ENCODE data around the gene CTBP1. TPM values are rescaled to one million over a fixed set of nuclear protein-coding genes. Genes with fewer than 3 reads are reported as not detected.
A peak's percentile ranks its signal among the peaks of the same experiment; 100 is the strongest.

The CTBP1 gene
- total and polyA plus RNA-seq, 7 donors, result 109 to 165 (median 130) TPM

GRCh38 chr4:1206299-1207156, 42.4 kb downstream of the CTBP1 start:
- intact Hi-C loops (cut with DNase I), result no loop called here
- no peak for ATAC-seq
- TF ChIP-seq, protein P1, sequence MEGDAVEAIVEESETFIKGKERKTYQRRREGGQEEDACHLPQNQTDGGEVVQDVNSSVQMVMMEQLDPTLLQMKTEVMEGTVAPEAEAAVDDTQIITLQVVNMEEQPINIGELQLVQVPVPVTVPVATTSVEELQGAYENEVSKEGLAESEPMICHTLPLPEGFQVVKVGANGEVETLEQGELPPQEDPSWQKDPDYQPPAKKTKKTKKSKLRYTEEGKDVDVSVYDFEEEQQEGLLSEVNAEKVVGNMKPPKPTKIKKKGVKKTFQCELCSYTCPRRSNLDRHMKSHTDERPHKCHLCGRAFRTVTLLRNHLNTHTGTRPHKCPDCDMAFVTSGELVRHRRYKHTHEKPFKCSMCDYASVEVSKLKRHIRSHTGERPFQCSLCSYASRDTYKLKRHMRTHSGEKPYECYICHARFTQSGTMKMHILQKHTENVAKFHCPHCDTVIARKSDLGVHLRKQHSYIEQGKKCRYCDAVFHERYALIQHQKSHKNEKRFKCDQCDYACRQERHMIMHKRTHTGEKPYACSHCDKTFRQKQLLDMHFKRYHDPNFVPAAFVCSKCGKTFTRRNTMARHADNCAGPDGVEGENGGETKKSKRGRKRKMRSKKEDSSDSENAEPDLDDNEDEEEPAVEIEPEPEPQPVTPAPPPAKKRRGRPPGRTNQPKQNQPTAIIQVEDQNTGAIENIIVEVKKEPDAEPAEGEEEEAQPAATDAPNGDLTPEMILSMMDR (IDR thresholded peaks at IDR 0.05), result no peak
- Histone ChIP-seq H3K9me3 (no peaks in the 10 kb centered on the region), H3K36me3 (ENCODE audit: insufficient read depth in 1 of 2, low read depth in 1 of 2) (peaks cover 0 to 7% of the 10 kb centered on the region in 2 donors), H3K27me3 (ENCODE audit: insufficient read depth in 3 of 3, low read length in 2 of 3) (no peaks in the 10 kb centered on the region), H3K4me1 (peaks cover 37% of the 10 kb centered on the region), H3K27ac (no peak overlapping the region), H3K4me3 (no peak overlapping the region)
- WGBS, 3 donors, result 85 to 93% (median 90%) methylated on average over 20 to 21 of the region's 21 CpGs
- peak in 1 of 2 donors; percentile 46 for DNase-seq

DNA sequence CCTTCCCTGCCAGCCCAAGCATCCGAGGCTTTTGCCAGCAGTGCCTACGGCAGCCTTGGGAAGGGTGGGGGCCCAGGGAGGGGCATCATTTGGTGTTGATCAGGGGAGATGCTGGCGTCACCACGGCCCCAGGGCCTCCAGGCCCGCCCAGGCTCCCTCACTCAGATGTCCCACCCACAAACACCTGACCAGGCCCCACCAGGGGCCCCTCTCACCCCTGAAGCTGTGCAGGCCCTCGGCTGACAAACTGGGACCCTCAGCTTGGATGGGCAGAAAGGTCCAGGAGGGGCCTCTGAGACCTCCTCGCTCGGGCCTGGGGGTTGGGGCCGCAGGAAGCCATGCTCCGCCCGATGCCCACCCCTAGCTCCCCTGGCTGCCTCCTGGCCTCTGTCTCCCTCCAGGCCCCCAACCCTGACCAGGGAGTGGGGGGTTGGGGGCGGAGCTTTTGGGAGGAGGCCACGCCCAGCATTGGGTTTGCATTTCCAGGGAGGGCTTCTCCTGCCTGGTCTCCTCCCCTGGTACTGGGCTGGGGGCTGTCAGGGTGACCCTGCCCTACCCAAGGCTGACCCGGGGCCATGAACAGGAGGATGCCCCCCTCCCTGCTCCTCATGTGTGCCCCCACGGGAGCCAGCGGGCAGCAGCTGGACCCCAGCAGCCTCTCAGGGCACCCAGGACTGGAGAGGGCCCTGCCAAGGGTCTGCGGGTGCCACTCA, 43.2 kb downstream of the CTBP1 start:
- H3K4me1 ChIP-seq, result peaks cover 32% of the 10 kb centered on the region
- 87 to 90% (median 89%) methylated on average over 10 to 17 of the region's 17 CpGs for WGBS, 3 donors
- H3K27me3 ChIP-seq (ENCODE audit: insufficient read depth in 3 of 3, low read length in 2 of 3), result no peaks in the 10 kb centered on the region
- no peak overlapping the region for H3K27ac ChIP-seq
- TF ChIP-seq, protein P1 (IDR thresholded peaks at IDR 0.05), result no peak
- ATAC-seq, result no peak
- no peaks in the 10 kb centered on the region for H3K36me3 ChIP-seq (ENCODE audit: insufficient read depth in 1 of 2, low read depth in 1 of 2)
- peak in 1 of 2 donors; percentile 18 for DNase-seq
- no peaks in the 10 kb centered on the region for H3K9me3 ChIP-seq
- no peak overlapping the region for H3K4me3 ChIP-seq
- intact Hi-C loops (cut with DNase I), result no loop called here

DNA sequence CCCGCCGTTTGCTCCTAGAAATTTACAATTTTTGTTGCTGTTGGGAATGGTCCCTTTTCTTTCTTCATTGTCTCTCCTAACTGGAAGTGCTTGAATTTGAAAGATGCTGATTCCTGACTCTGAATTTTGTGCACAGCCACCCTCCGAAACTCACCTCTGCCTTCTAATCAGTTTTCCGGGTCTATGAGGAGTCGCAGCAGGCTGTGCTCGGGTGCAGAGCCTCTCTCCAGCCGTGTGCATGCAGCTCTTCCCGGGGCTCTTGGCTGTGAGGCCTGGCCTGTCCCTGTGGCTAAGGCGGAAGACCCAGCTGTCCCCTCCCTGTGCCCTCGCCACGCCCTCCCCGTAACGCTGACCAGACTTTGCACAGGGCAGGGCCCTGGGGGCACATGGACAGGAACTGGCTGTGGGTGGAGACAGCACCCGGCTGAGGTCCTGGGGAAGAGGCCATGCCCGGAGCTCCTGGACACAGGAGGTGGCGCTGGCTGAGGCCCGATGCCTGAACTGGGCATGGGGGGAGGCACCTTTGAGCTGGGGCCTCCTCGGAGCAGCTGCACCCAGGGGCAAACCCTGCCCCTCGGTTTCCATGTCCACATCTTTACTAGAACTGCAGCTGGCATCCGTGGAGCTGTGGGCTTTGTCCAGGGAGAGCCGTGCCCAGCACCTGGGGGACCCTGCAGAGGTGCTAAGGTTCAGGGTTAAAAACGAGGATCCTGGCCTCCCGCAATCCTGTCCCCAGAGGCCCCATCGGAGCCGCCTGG, 43.9 kb downstream of the CTBP1 start:
- Histone ChIP-seq H3K4me3 (no peak overlapping the region), H3K27me3 (ENCODE audit: insufficient read depth in 3 of 3, low read length in 2 of 3) (no peaks in the 10 kb centered on the region), H3K4me1 (peaks cover 33% of the 10 kb centered on the region), H3K36me3 (ENCODE audit: insufficient read depth in 1 of 2, low read depth in 1 of 2) (no peaks in the 10 kb centered on the region), H3K27ac (no peak overlapping the region), H3K9me3 (no peaks in the 10 kb centered on the region)
- DNase-seq (peak; percentile 22 to 56), ATAC-seq (no peak)
- WGBS, 3 donors, result 65 to 80% (median 67%) methylated on average over 25 of the region's 25 CpGs
- intact Hi-C loops (cut with DNase I), result no loop called here
- TF ChIP-seq, protein P1 (IDR thresholded peaks at IDR 0.05), result no peak

- Histone ChIP-seq H3K4me1 (peaks cover 27% of the 10 kb centered on the region), H3K4me3 (no peak overlapping the region), H3K27me3 (ENCODE audit: insufficient read depth in 3 of 3, low read length in 2 of 3) (no peaks in the 10 kb centered on the region), H3K9me3 (no peaks in the 10 kb centered on the region), H3K27ac (no peak overlapping the region), H3K36me3 (ENCODE audit: insufficient read depth in 1 of 2, low read depth in 1 of 2) (no peaks in the 10 kb centered on the region)
- DNase-seq (peak in 1 of 2 donors; percentile 10), ATAC-seq (no peak)
- TF ChIP-seq, protein P1 (IDR thresholded peaks at IDR 0.05), result no peak
- intact Hi-C loops (cut with DNase I), result no loop called here
- WGBS, 3 donors, result 84 to 90% (median 85%) methylated on average over 21 of the region's 21 CpGs
These were observed 44.6 kb downstream of the CTBP1 start for GRCh38 chr4:1204286-1204827.
